GM19035 (cell line): Measurements from ENCODE around the gene TOMM22.

Source experiments
- ATAC-seq: cut with Tn5 transposase; IDR thresholded peaks from one replicate; pipeline ENCODE4 v1.9.1; 2021; ENCODE audit not compliant: unreplicated experiment

Gene TOMM22

DNA sequence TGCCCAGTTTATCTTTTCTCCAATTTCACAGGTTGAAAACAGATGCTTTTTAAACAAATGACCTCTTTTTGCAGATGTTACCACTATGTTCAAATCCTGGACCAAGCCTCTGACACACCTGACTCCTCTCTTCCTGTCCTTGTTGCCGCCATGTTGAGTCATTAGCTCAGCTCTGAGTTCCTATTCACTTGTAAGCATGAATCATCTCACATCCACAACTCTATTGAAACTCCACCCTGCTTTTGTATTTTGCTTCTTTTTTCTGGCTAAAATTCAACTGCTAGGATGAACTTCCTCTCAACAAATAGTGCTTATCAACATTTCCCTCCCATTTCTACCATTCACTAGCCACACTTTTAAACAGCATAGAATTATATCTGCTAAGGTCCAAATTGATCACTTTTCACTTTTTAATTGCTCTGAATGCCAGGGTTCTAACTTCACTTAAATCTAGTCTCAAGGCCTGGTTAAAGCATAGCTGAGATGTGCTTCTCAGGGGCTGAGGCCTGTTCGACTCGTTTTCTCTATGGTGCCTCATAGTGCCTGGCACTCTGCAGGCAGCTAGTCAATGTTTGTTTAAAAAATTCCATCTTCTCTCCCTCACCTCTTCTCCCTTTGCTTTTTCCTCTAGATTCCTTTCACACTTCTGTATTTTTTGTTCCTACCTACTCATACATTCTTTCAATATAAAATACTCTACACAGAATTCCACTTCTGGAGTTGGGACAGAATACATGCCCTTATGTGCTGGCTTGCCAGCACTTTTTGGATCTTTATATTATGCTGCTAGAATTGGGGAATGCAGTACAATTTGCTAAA, 15.1 kb downstream of the TOMM22 start:
- ATAC-seq = no peak

DNA sequence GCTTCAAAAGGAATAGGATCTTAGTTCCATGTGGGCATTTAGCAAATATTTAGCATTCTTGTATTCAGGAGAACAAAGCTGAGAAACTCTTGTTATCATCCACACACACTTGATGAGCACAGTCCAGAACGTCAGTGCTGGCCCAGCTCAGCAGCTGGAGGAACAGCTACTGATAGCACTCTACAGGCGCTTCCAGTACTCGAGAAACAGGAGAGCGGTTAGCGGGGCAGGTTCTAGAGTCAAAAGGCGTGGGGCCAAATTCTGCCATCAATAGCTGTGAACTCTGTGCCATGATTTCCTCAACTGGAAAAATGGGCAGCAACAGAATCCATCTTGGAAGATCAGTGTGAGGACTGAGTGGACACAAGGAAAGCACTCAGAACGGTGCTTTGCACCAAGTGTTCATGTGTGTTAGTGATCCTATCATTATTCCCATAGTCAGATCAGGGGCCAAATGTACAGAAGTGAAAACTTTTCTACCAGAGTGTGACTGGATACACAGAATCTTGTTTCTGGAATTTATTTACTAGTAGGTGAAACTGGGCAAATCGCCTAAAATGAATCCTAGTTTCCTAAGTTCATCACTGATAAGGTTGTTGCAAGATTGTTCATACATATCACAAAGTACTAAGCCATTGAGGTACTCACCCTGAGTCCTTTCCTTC, 15.8 kb downstream of the TOMM22 start:
- ATAC-seq = no peak

DNA sequence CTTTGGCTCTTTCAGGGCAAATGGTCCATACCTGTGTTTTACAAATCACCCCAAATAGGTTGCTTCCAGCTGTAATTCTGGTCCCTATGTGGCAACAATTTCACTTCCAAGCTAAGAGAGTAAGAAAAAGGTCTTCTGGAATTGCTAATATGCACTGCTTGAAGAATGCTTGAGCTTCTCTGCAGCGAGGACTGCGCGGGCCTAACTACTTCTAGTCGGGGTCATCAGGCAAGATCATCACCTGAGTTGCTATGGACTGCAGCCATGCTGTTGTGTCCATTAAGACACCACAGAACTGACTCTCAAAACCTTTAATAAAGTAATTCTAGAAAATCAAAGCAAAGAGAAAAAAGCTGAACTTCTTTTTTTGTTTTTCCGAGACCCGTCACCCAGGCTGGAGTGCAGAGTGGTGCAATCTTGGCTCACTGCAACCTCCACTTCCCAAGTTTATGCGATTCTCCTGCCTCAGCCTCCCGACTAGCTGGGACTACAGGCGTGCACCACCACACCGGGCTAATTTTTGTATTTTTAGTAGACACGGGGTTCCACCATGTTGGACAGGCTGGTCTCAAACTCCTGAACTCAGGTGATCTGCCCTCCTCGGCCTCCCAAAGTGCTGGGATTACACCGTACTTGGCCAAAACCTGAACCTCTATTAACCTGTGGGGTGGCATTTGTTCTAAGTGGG, 16.8 kb downstream of the TOMM22 start:
- ATAC-seq = no peak

DNA sequence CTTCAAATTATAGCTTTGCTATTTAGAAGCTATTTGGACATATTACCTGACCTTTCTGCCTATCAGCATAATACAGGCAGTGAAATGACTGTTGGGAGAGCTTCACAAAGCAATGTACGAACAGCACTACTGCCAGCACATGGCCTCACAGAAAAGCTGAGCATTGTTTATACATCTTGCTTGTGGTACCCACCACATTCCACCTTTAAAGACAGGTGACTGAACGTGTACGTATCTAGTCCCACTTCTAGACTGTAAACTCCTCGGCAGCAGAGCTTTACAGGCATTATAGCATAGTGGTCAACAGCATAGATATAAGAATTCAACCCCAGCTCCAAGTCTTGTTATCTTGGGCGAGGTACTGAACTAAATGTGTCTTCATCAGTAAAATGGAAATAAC, 17.4 kb downstream of the TOMM22 start:
- no peak for ATAC-seq

DNA sequence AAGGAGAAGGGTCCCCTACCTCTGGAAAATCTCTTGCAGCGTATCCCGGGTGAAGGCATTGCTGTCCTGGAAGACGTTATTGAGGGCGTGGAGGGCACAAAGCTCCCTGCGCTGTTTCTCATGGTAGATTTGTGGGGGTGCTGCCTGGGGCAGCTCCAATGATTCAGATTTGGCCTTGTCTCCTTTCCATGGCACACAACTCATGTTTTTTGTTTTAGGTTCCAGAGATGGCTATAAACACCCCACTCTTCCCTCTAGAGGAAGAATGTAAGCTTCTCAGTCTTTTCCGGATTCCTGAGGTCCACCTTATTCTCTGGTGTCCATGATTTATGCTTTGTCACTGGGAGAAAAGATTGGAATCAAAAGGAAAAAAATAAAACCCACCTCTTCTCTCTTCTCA, 18.0 kb downstream of the TOMM22 start:
- ATAC-seq = no peak

DNA sequence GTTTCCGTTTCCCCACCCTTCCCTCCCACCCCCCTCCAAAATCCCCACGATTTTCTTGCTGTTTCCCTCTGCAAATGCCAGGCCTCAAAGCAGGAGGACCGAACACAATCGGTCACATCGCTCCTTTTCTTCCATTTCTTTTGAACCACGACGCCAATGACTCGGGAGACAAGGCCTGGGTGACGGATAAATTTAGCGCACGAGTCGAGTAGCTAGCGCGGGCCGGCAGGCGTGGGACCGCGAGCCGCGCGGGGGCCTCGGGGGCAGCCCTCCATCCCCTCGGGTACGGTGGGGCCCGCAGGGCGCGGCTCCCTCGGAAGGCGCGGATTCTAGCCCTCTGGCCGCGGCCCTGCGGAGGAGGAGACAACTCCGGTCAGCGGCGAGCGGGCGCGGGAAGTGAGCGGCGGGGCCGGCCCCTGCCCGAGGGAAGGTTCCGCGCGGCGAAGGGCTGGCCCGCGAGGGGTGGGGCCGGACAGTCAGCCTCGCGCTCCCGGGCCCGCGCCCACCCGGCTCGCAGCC, 18.6 kb downstream of the TOMM22 start:
- no peak for ATAC-seq

DNA sequence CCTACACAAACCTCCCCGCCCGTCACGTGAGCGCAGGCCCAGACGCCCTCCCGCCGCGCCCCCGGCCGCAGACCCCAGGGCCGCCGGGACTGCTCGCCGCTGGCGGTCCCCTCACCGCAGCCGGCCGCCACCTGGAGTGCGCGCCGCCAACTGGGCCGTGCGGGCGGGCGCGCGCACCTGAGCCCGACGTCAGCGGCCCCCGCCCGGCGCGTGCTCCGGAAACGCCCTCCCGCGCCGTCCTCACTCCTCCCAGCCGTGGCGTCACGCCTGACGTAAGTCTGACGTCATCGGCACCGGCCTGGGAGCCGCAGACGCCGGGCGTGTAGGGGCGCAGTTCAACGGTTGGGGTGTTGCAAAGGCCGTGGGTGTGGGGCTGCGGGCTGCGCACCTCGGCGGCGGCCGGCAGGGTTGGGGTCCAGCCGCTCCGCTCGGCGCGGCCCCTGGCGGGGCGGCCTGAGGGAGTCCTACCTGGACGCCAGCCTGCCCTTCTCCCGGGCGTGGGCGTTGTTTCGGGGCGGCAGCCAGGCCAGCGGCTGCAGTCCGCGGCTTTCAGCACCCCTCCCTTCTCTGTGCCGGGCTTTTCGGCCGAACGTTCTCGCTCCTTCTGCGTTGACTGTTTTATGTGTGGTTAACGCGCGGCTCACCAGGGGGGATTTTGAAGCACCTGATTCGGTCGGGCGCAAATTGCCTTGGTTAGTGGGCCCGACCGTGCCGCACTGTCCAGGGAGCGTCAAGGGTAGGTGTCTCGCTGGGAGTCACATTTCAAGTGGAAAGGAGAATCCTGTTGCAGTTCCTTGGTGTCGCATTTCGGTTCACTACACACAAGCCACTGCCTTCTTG, 19.3 kb downstream of the TOMM22 start, which contains the start of gene JOSD1:
Gene JOSD1 (minus strand): TSS at position 155 of the 840 bp plus-strand sequence. CDS start 956 bp downstream, outside the sequence.
- ATAC-seq = peak; percentile 44

DNA sequence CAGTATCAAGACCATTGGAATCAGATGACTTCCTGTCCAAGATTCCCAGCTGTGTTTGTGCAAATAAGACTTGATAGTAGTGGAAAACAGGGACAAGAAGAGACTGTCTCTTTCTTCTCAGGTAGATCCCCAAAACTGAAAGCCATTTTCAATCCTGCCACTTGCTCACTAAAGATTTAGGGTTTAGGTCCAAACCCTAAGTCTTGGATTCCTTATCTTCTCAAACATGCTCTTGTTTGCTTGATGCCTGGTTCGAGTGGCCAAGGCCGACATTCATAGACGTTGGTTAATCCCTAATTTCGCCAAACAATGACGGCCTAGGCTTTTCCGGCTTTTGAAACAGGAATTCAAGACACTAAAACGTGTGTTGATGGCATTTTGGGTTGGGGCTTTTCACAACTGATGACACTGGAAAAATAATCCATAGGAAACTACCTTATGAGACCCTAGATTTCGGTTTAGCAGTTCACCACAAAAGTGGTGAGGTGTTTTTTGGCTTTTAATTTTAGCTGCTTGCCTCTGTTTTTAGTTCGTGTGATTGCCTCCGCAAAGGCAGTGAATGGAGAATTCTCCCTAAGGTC, 23.0 kb downstream of the TOMM22 start:
- no peak for ATAC-seq

DNA sequence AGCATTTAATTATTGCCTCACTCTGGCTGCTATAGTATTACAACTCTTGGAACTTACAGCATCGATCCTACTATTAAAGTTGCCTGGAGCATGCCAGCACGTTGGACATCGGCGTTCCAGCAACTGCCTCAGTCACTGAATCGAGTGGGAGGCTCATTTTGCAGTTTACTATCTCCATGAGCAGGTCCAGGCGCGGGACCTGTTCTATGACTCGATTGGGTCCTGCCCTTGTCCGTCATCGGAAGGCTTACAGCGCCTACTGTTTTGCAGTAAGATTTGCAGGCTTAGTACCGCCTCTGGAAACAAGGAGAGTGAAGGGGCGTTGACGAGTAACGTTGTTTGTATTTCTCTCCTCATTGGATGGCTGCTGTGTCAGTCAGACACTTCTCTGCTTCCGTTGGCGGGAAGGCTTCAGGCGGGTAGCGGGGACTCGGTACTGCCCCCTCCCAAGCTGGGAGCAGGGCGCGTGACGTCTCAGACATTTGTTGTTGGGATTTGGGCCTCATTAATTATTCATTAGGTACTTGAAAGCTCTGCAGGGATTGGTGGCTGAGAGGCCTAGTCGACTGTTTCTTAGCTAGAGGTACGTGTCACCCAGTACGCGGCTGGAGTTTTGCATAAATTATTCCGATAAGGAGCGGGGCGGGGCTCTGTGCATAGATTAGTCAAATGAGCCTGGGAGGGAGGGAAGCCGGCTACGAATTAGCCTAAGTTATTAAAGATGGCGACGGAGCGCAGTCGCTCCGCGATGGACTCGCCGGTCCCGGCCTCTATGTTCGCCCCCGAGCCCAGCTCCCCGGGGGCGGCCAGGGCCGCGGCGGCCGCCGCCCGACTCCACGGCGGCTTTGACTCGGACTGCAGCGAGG, 23.7 kb downstream of the TOMM22 start, which contains the start of gene GTPBP1:
Gene GTPBP1 (plus strand): TSS at position 710 of the 866 bp plus-strand sequence. CDS start 12 bp downstream, at position 722.
- ATAC-seq = peak; percentile 70

DNA sequence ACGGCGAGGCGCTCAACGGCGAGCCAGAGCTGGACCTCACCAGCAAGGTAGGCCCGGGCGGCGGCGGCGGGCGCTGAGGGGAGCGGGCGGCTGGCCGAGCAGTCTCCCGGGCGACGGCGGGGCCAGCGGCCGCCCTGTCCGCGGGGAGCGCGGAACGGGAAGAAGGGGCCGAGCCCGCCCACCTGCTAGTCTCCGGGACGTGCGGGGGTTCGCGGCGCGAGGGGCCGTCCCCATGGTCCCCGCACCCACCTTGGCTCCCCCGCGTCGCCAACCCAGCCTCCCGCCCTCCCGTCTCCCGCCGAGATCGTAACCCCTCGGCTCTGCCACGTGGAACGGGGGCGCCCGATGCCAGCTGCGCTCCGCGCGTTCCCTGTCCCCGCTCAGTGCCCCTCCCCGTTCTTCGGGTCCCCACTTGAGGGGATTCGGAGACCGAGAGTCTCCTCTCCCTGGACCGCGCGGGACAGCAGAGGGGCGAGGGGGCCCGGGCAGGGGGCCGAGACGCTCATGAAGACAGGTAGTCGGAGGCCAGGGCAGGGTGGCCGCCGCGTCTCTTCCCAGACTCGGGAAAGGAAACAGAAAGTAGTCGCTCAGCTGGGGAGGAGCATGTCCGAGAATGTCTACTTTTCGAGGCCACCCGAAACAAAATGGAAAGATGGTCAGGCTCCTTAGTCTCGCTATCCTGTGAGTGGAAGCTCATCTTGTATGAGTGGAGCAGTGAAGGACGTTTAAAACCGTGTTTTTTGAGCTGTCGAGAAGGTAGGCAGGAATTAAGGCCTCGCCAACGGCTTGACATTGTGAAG, 24.5 kb downstream of the TOMM22 start:
- peak; percentile 3 for ATAC-seq

DNA sequence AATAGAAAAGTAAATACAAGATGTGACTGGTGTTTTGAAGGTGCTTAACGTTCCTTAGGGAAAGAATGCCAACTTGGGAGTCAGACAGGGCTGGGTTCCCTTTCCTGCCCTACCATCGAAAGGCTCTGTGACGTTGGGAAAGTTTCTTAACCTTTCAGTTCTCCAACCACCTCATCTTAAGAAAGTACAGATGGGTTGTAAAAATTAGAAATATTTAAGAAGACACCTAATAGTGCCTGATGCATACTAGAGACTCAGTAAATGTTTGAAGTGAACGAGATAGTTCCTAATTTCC, 25.1 kb downstream of the TOMM22 start:
- ATAC-seq = no peak

DNA sequence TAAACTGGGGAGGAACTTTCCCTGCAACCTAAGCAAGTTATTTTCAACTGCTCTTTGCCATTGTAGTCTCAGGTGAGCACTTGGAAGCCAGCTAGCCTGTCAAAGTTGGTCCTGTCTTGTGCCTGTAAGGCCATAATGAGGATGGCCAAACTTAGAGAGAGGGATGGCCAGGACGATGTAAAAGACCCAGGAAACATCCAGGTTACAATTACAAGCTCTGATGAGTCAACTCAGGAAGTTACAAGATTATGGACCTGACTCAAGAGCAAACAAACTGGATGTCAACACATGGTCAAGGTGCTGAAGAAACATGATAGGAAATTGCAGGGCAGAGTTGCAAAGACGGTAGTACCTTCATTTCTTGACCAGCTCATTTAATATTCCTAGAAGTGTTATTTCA, 25.6 kb downstream of the TOMM22 start:
- no peak for ATAC-seq

DNA sequence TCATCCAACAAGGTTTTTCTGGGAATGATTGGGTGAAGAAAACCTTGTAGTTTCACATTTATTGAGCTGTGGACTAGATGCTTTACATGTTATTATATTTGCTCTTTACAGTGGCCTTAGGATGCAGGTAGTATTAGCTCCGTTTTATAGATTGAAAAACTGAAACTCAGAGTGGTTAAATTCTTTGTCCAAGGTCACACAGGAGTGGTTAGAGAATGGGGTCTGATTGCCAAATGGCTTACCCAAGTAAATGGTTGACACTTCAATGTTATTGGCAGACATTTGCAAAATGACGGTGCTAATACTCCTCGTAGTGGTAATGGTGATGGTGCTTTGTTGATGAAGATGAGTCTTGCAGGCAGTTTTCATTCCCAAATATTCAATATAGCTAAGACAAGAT, 26.2 kb downstream of the TOMM22 start:
- no peak for ATAC-seq

DNA sequence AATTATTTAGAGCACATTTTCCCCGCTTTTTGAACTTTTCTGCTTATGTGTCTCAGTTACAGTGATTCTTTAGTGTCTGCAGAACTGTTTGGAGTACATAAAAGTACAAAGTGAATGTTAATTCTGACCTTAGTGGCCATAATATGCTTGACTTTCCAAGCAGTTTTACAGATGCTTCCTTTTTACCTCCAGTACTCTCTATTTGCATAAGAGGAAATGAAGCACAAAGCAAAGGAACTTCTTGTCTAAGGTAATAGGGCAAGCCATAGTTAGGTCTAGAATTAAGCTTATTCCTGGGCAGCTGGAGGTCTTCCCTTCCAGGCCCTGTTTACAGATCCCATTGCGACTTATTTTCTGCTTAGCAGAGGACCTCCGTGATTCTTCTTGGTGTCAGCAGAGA, 27.5 kb downstream of the TOMM22 start:
- ATAC-seq = no peak

DNA sequence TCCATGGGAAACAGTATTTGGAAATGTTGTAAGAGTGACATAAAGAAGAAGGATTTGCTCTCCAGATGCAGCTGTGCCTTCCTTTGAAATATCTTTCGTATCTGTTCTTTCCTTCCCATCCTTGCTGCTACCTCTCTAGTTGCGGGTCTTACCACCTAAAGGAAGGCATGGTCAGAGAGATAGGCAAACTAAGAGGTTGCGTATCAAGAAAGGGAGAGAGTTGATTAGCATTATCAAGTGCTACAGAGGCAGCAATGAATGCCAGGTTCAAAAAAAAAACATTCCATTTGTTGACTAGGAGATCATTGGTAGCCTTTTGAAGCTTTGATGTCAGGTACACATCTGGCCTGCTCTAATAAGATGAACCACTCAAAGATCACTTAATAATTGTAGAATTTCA, 28.6 kb downstream of the TOMM22 start:
- no peak for ATAC-seq

DNA sequence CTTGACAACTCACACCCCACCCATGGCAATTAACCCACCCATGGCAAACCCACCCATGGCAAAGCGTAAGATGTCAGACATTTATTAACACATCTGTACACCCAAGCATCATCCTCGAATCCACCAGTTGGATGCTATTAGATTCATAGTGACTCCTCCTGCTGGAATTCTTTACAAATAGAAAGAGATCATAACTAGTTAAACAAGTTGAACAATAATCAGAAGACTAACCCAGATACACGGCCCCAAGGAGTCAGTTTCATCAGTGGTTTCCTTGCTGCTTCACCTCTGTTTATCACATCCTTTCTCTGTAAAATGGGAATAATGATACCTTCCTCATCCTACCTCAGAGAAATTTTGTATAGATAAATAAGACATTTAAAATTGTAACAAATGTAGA, 29.1 kb downstream of the TOMM22 start:
- ATAC-seq = no peak

DNA sequence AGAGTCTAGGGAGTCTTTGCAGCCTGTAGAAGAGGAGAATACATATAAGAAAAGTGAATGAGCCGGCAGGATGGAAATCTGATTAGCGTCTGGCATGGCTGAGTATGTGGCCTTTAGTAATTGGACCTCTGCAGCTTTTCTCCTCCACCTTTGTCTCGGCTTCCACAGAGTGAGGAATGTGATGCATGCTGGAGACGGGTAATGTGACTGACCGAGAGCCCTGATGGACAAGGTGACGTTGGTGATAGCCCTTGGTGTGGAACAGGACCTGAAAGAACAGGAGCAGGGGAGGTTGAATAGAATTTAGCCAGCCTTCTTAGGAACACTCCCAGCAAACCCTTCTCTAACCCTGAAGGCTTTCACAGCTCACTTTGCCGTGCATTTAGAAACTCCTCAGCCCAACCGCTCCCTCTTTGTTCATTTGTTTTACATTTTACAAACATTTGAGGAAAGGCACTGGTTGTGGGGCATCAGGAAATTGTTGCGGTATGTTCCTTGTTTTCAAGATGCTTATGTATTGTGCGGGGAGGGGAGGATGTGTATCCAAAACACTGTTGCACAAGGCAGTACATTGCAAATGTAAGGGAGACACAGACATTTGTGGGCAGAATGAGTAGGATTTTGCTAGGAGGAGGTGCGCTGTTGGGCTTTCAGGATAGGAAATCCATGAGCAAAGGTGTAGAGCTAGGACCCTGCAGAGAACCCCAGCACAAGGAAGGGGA, 30.9 kb downstream of the TOMM22 start:
- ATAC-seq = no peak

DNA sequence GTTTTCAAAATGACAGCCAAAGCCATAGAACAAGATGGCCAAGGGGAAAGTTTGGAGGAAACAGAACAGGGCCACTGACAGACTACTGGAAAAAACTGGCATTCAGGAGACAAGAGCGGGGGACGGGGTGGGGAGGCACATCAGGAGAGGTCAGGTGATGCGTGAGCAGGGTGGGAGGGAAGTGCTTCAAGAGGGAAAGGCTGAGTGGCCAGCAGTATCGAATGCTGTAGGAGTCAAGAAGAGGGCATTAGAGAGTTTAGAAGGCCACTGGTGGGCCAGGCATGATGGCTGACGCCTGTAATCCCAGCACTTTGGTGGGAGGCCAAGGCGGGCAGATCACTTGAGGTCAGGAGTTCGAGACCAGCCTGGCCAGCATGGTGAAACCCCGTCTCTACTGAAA, 32.2 kb downstream of the TOMM22 start:
- no peak for ATAC-seq
